H1 (cell line): ENCODE data around the gene CR2. TPM values are rescaled to one million over a fixed set of nuclear protein-coding genes. Genes with fewer than 3 reads are reported as not detected.
"Not testable (repeated sequence)": the region's sequence is repeated elsewhere in the genome, so short reads cannot be mapped to it uniquely, and the experiment has no call there.

ENCODE experiments used
- CTCF ChIA-PET: fragments of 300-600 bp; sonication (Branson Sonifier 250); formaldehyde crosslinking; loops from one replicate; lab custom pipeline; 2021; ENCODE audit not compliant: partially characterized antibody; lab: Charles Lee
- POLR2A ChIA-PET: fragments of 300-600 bp; sonication (Branson Sonifier 250); formaldehyde crosslinking; loops from one replicate; lab custom pipeline; 2021; ENCODE audit warnings: inconsistent platforms; ENCODE audit not compliant: partially characterized antibody; lab: Charles Lee
- DNase-seq, 2 experiments: peaks; one replicate each; pipeline versions ENCODE4 v3.0.0 to v3.0.0-alpha.2; 2010 to 2022; ENCODE audit warnings: low spot score in 2 of 2, low read depth in 1 of 2, mixed read lengths in 1 of 2
- FAIRE-seq: peaks from 2 replicates; lab custom pipeline; 2011; peaks lifted over from hg19 to GRCh38; lab: Jason Lieb, UNC
- H2AFZ ChIP-seq: 2 replicates; pipeline ENCODE4 v1.8.1; 2012; ENCODE audit warnings: low read length, inconsistent platforms
- H2AK5ac ChIP-seq: 2 replicates; pipeline ENCODE4 v1.6.1; 2013; ENCODE audit warnings: low read depth, low read length
- H2BK120ac ChIP-seq: replicated peaks from 2 replicates; pipeline ENCODE3; 2013; ENCODE audit warnings: low read depth, low read length, inconsistent platforms
- H2BK12ac ChIP-seq: 2 replicates; pipeline ENCODE4 v1.6.1; 2013; ENCODE audit warnings: low read depth, low read length
- H2BK15ac ChIP-seq: 2 replicates; pipeline ENCODE4 v1.6.1; 2013; ENCODE audit warnings: low read length
- H2BK20ac ChIP-seq: 2 replicates; pipeline ENCODE4 v1.6.1; 2013; ENCODE audit warnings: low read length
- H2BK5ac ChIP-seq: 2 replicates; pipeline ENCODE4 v1.6.1; 2013; ENCODE audit warnings: low read depth, low read length
- H3K14ac ChIP-seq: 2 replicates; pipeline ENCODE4 v1.6.1; 2013; ENCODE audit warnings: inconsistent platforms; ENCODE audit not compliant: insufficient read length
- H3K18ac ChIP-seq: 2 replicates; pipeline ENCODE4 v1.6.1; 2013; ENCODE audit warnings: low read length; ENCODE audit errors: extremely low read depth
- H3K23ac ChIP-seq: 2 replicates; pipeline ENCODE4 v1.6.1; 2013; ENCODE audit warnings: inconsistent platforms; ENCODE audit not compliant: insufficient read length
- H3K23me2 ChIP-seq: 2 replicates; pipeline ENCODE4 v1.6.1; 2013; ENCODE audit warnings: low read depth, low read length
- H3K27ac ChIP-seq: 2 replicates; pipeline ENCODE4 v1.6.1; 2011; ENCODE audit warnings: low read depth, low read length, inconsistent platforms
- H3K27me3 ChIP-seq, 4 experiments: replicated peaks in 1 of 4; 1 replicate in 1 of 4; 2 replicates in 3 of 4; pipeline versions ENCODE4 v1.6.1 to v1.8.1; 2011 to 2013; ENCODE audit warnings: low read length in 3 of 4, mild to moderate bottlenecking in 3 of 4, inconsistent platforms in 2 of 4, mixed read lengths in 2 of 4, moderate library complexity in 1 of 4; ENCODE audit not compliant: control insufficient read depth in 3 of 4, insufficient read depth in 3 of 4; ENCODE audit errors: extremely low read depth in 1 of 4
- H3K36me3 ChIP-seq, 4 experiments: 2 replicates each; pipeline versions ENCODE4 v1.6.1 to v1.8.1; 2011 to 2013; ENCODE audit warnings: mild to moderate bottlenecking in 4 of 4, low read length in 3 of 4, moderate library complexity in 2 of 4, control low read depth in 1 of 4, inconsistent platforms in 1 of 4; ENCODE audit not compliant: insufficient read depth in 4 of 4, control insufficient read depth in 2 of 4
- H3K4ac ChIP-seq: replicated peaks from 2 replicates; pipeline ENCODE3; 2013; ENCODE audit warnings: low read length, low read depth, mixed read lengths, inconsistent platforms; ENCODE audit not compliant: insufficient read length
- H3K4me1 ChIP-seq, 4 experiments: replicated peaks in 1 of 4; 1 replicate in 1 of 4; 2 replicates in 3 of 4; pipeline versions ENCODE4 v1.6.1 to v1.8.1; 2011 to 2013; ENCODE audit warnings: low read length in 3 of 4, inconsistent platforms in 2 of 4, mixed read lengths in 1 of 4; ENCODE audit not compliant: insufficient read depth in 4 of 4, control insufficient read depth in 3 of 4
- H3K4me2 ChIP-seq, 2 experiments: 2 replicates each; pipeline versions ENCODE4 v1.6.1 to v1.8.1; 2011 to 2013; ENCODE audit warnings: low read depth in 2 of 2, low read length in 2 of 2, control low read depth in 1 of 2, inconsistent platforms in 1 of 2, mild to moderate bottlenecking in 1 of 2; ENCODE audit not compliant: insufficient read depth in 1 of 2
- H3K4me3 ChIP-seq, 4 experiments: fragments of 200-600, 300-600 bp in 1 of 4; sonication (generic), shearing (Covaris generic), sonication (Bioruptor Twin) in 1 of 4; 2 replicates each; pipeline versions ENCODE4 v1.5.1 to v1.8.1; 2011 to 2016; ENCODE audit warnings: low read length in 4 of 4, low read depth in 3 of 4, control low read depth in 2 of 4, inconsistent platforms in 2 of 4, mild to moderate bottlenecking in 2 of 4, mixed read lengths in 1 of 4, moderate library complexity in 1 of 4; ENCODE audit not compliant: insufficient read depth in 2 of 4; ENCODE audit errors: extremely low read depth in 1 of 4
- H3K56ac ChIP-seq: replicated peaks from 2 replicates; pipeline ENCODE3; 2013; ENCODE audit warnings: low read depth, mild to moderate bottlenecking, mixed read lengths, low read length, inconsistent platforms; ENCODE audit not compliant: insufficient read length
- H3K79me1 ChIP-seq: 2 replicates; pipeline ENCODE4 v1.6.1; 2013; ENCODE audit warnings: low read depth, low read length, control low read depth
- H3K79me2 ChIP-seq, 2 experiments: 2 replicates each; pipeline versions ENCODE4 v1.6.1 to v1.8.1; 2012 to 2013; ENCODE audit warnings: low read length in 2 of 2, mild to moderate bottlenecking in 2 of 2, inconsistent platforms in 1 of 2; ENCODE audit not compliant: insufficient read depth in 2 of 2, control insufficient read depth in 1 of 2
- H3K9ac ChIP-seq, 4 experiments: replicated peaks in 1 of 4; 1 replicate in 1 of 4; 2 replicates in 3 of 4; pipeline versions ENCODE4 v1.6.1 to v1.8.1; 2011 to 2013; ENCODE audit warnings: low read depth in 3 of 4, low read length in 3 of 4, control low read depth in 2 of 4, mild to moderate bottlenecking in 2 of 4, moderate library complexity in 2 of 4, inconsistent platforms in 1 of 4; ENCODE audit errors: extremely low read depth in 1 of 4
- H3K9me3 ChIP-seq, 2 experiments: 2 replicates each; pipeline versions ENCODE4 v1.6.1 to v1.8.1; 2012 to 2013; ENCODE audit warnings: mild to moderate bottlenecking in 2 of 2, moderate library complexity in 2 of 2, control low read depth in 1 of 2, inconsistent platforms in 1 of 2, low read depth in 1 of 2, low read length in 1 of 2, mixed read lengths in 1 of 2; ENCODE audit not compliant: insufficient read depth in 2 of 2
- H4K20me1 ChIP-seq, 2 experiments: replicated peaks in 1 of 2; 2 replicates each; pipeline versions ENCODE3 to v1.8.1; 2011 to 2013; ENCODE audit warnings: inconsistent platforms in 2 of 2, low read length in 2 of 2, mild to moderate bottlenecking in 1 of 2; ENCODE audit not compliant: insufficient read depth in 2 of 2, control insufficient read depth in 1 of 2
- H4K5ac ChIP-seq: 2 replicates; pipeline ENCODE4 v1.6.1; 2013; ENCODE audit warnings: low read length, low read depth, mixed read lengths, inconsistent platforms; ENCODE audit not compliant: insufficient read length
- H4K8ac ChIP-seq: 2 replicates; pipeline ENCODE4 v1.8.0; 2013; ENCODE audit warnings: mild to moderate bottlenecking, moderate library complexity, low read length, inconsistent platforms; ENCODE audit not compliant: insufficient read depth; ENCODE audit errors: extremely low read depth
- H4K91ac ChIP-seq: replicated peaks from 2 replicates; pipeline ENCODE3; 2013; ENCODE audit warnings: low read length, mixed read lengths, inconsistent platforms; ENCODE audit not compliant: insufficient read length
- WGBS, 2 experiments: shearing (Covaris generic) in 1 of 2; methylation state at CpG; one replicate each; pipeline versions ENCODE4 v1.1.6 to v1.1.7; 2013 to 2015; ENCODE audit warnings: low lambda C conversion rate in 2 of 2, mixed read lengths in 2 of 2, inconsistent platforms in 1 of 2, low coverage in 1 of 2, missing lambda C conversion rate in 1 of 2; ENCODE audit not compliant: insufficient replicate concordance in 2 of 2, insufficient coverage in 1 of 2, insufficient read length in 1 of 2; ENCODE audit errors: extremely low coverage in 1 of 2, missing lambda C conversion rate in 1 of 2; 5-methylcytosine and 5-hydroxymethylcytosine counted together
- polyA plus RNA-seq, 7 experiments: library from polyadenylated mRNA; depleted of rRNA in 3 of 7; stranded (reverse) in 5 of 7; unstranded in 2 of 7; fragments of >200 nt in 5 of 7; fragments of 200-250 nt in 2 of 7; gene quantifications; 1 replicate in 5 of 7; 2 replicates in 1 of 7; 4 replicates in 1 of 7; pipeline versions ENCODE4 v1.2.1 to v1.2.3, GENCODE V29; 2011 to 2013; ENCODE audit warnings: missing spikeins in 2 of 7, mixed read lengths in 2 of 7
- total RNA-seq: library from RNA; stranded (reverse); fragmentation: NEBNext Ultra II Directional; extraction: Animal tissue kit (Norgen Biotek cat#: 25700); gene quantifications from 2 replicates; pipeline ENCODE4 v1.2.1, GENCODE V29; 2021

The CR2 gene
- total and polyA plus RNA-seq, 2 of the 8 experiments (the other 6 are each of a cell fraction or from before 2014, with no cell fraction given) = 1.7 to 3.0 TPM

- H3K4me3 ChIP-seq, H3K9ac ChIP-seq, H4K20me1 ChIP-seq, H3K27me3 ChIP-seq, H3K79me1 ChIP-seq, H3K23me2 ChIP-seq, POLR2A ChIA-PET, H3K4ac ChIP-seq, H4K8ac ChIP-seq, H3K4me2 ChIP-seq, H2BK15ac ChIP-seq, FAIRE-seq, H3K9me3 ChIP-seq, H2BK120ac ChIP-seq, H3K36me3 ChIP-seq, H3K4me1 ChIP-seq, H3K27ac ChIP-seq, H2AFZ ChIP-seq, H4K91ac ChIP-seq, H3K14ac ChIP-seq, CTCF ChIA-PET, H2AK5ac ChIP-seq, H3K79me2 ChIP-seq, H2BK12ac ChIP-seq, H3K23ac ChIP-seq, H3K18ac ChIP-seq, H2BK5ac ChIP-seq, H3K56ac ChIP-seq, H4K5ac ChIP-seq, H2BK20ac ChIP-seq, DNase-seq: not testable (repeated sequence)
- no CpG with 5 or more reads among the region's 5 CpGs for WGBS, 2 experiments
These were observed 82.1 kb downstream of the CR2 start for GRCh38 chr1:207536263-207536662.

Other genes starting within 250 kb of the CR2 start
- gene CD55, start 132.7 kb upstream of the CR2 start, total RNA-seq = 22.8 and 26.8 TPM in 2 replicates
- 15.4 and 20.1 TPM in 2 replicates for gene CD55, start 132.7 kb upstream of the CR2 start, polyA plus RNA-seq (2011; rRNA removed)
- gene CR1, start 41.8 kb downstream of the CR2 start, total RNA-seq = 0.10 and 0.22 TPM in 2 replicates
- gene CR1, start 41.8 kb downstream of the CR2 start, polyA plus RNA-seq (2011; rRNA removed) = 0.14 and 0.15 TPM in 2 replicates
- gene CR1L, start 190.8 kb downstream of the CR2 start, total RNA-seq = not detected in 2 replicates
- gene CR1L, start 190.8 kb downstream of the CR2 start, polyA plus RNA-seq (2011; rRNA removed) = 0.19 and 0.39 TPM in 2 replicates